Breast epithelium (tissue), 3 donors: ENCODE data around the gene SYNM.

Experiments
- POLR2A ChIP-seq: fragments of 450-650 bp; IDR thresholded peaks from one replicate; pipeline ENCODE4 v1.6.1; 2016; ENCODE audit warnings: antibody characterized with exemption, mild to moderate bottlenecking, moderate library complexity
- POLR2AphosphoS5 ChIP-seq, 3 donors: sonication (generic); formaldehyde crosslinking; IDR thresholded peaks; one replicate each; pipeline ENCODE4 v1.6.1; 2017; ENCODE audit warnings: antibody characterized with exemption in 3 of 3

- no peak for TF ChIP-seq POLR2A
- TF ChIP-seq POLR2AphosphoS5 (IDR thresholded peaks at IDR 0.05): no peak
Measured at GRCh38 chr15:99169769-99170311, 65.0 kb downstream of the SYNM start.
